NCI-H1092 (cell line): ENCODE data around the gene PTPRJ.
A peak's percentile ranks its signal among the peaks of the same experiment; 100 is the strongest.

Source experiments
- DNase-seq: peaks from one replicate; lab custom pipeline; 2025; lab: John Stamatoyannopoulos, UW

Gene PTPRJ

DNA sequence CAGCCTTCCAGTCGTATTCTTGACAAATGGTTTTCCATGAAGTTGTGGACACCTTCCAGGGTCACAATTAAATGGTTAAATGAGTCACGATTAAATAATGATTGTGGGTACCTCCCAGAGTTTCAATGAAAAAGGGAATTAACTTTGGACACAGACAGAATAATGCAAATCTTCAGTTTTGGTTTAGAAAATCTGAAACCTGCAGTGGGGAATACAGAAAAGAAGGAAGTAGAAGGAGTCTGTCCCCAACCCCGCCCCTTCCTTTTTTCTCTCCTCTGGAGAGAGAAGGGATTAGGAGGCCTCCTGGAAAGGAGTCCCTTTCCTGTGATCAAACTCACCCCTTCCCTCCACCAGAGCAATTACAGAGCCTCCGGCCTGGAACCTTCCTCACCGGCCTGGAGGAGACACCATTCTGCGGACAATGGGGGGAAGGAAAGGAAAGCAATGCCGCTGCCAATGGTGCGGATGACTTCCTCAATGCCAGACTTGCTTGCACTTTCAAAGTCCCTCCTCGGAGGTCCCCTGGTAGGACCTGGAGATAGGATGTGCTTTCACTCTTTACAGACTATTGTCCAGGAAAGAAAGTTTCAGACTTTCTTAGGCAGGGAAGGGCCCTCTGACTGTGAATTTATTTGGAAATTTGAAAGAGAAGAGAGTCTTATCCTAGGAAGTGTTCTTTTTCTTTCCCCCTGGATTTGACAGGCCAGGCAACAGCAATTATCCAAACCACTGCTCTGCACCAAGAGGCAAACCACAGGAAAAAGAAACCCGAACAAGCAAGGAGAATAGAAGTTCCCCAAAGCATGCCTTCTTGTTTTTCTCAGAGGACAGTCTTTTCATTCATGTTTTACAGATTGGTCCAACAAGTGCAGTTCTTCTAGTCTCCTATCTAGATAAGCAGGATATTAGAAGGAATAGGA, 86.8 kb downstream of the PTPRJ start:
- no peak for DNase-seq

DNA sequence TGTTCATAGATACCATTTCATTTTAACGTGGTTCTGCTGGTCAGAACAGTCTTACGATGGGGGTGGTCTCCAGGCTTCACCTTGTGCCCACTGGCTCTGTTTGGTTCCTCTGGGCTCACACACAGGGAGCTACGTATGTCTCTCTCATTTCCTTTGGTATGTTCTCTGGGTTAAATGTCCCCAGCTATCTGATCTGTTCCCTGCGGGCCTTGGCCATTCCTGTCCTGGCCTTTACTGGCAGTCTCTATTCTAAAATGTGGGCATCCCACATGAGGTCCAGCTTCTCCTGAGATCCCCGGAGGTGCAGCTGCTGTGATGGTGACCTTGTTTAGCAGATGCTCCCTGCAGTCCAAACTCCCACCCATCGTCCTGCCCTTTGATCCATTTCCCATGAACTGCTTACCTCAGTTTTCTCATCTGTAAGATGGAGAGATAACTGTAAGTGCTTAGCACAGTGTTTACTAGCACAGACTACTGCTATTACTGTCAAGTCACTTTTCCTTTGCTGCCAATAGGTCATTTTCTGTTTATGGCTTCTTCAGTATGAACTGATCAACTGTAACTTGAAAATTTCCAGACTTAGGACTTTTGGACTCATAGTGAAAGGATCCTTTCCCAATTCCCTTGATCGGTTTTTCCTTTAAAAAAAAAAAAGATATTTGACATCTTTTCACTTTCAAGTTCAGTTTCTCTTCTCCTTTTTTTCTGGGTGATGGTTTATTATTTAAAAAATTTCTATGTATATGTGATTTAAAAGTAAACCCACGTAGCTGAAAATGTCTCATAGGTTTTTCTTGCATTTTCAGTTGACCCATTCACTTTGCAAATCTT, 92.9 kb downstream of the PTPRJ start:
- DNase-seq, result no peak

DNA sequence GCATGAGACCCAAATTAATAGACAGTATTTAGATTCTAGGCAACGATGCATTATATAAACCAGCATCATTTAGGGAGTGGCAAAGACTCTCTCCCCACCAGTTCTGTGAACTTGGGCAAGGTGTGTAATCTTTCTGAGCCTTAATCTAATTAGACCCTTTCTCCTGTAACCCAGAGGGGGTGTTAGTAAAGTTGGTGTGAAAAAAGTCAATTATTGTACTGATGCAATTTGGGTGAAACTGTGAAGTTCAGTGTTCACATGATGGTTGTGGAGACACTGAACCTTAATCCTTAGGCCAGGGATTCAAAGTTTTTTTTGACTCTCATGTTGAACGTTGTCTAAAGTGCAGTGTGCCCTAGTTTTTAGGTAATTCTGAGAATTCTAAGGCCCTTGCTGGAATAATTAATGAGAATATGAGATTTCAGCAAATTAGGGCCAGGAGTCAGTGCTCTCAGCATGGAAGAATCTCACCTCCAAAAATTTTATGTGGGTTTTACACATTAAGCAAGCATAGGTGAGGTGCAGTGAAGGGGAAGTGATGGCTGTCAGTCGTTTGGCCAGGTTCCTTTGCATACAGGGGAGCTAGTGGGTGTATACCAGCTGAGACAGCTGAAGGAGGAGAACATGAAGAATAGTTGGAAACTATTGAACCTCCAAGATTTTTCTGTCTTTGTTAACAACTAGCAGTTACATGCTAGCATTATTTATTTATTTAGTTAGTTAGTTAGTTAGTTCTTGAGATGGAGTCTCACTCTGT, 94.2 kb downstream of the PTPRJ start:
- DNase-seq, result no peak

DNA sequence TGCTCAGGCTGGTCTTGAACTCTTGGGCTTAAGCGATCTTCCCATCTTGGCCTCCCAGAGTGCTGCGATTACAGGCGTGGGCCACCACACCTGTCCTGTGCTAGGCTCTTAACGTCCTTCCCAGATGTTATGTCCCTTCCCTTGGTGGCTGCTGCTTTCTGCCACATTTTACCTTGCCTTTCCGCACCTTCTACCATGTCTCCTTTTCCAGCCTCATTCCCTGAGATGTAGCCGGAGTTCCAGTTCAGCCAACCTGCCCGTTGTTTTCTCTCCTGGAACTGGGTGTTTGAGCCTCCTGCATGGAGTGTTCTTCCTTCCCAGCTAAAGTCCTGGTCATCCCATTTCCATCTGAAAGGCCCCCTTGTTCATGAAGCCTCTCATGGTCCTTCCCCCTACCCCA, 95.3 kb downstream of the PTPRJ start:
- DNase-seq, result no peak

DNA sequence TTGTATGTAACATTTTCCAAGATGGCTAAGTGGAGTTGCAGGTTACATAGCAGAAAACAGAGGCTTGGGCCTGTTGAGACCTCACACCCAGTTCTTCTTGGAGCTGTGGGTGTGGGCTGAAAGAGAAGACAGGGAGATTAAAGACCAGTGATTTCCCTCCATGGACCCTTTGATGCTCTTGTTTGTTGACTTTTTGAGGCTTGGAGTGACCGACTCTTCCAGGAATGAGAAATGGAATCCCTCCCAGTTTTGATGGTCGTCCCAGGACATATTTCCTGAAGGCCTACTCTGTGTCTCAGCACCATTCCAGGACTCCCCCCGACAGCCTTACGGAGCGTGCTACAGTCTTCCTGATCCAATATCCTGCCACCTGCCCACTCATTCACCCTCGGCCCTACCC, 96.9 kb downstream of the PTPRJ start:
- no peak for DNase-seq

DNA sequence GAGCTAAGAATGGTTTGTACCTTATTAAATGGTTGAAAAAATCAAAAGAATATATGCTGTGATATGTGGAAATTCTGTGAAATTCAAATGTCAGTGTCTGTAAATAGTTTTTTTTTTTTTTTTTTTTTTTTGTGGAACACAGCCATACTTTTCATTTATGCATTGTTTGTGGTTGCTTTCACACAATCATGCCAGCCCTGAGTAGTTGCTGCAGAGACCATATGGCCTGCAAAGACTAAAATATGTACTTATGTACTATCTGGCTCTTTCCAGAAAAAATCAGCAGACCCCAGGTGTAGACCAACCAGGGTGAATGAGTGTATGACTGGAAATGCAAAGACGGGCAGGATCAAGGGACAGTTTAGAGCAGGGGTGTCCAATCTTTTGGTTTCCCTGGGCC, 98.3 kb downstream of the PTPRJ start:
- DNase-seq, result no peak

DNA sequence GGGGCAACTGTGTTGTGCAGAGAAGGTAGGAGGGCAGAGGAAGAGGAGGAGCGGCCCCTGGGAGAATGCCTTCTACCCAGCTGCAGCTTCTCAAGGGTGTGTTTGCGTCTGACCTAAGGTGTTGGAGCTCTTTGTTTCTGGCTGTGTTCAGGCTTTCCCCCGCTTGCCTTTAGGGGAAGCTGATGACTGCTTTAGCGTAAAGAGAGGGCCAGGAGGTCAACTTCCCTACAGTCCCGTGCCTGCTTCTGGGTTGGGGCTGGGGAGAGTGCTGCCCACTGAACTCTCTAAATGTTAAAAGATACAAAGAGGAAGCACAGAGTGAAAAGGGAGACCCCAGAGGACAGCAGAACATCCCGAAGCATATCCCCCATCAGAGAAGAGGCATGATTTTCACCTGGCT, 99.2 kb downstream of the PTPRJ start:
- DNase-seq, result no peak

DNA sequence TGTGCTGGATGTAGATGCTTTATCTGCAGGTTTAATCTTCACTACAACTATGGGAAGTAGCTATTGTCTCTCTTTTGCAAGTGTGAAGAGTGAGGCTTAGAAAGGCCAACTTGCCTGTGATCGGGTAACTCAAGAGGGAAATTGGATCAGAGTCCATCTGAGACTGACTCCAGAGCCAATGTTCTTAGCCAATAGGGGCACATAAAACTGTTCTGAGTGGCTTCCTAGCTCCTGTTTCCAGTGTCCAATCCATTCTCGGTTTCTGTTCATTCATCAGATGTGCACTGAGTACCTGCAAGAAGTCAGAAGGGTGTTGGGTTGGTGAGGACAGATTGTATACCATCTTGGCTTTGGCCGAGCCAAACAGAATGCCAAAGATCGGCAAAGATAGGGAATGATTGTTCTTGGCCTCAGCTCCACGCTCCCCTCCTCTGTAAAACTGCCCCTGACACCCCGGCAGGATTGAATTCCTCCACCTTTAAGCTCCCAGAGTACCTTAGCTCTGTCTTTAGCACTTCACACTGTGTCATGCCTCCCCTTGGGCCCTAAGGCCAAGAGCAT, 100.0 kb downstream of the PTPRJ start:
- DNase-seq, result no peak

DNA sequence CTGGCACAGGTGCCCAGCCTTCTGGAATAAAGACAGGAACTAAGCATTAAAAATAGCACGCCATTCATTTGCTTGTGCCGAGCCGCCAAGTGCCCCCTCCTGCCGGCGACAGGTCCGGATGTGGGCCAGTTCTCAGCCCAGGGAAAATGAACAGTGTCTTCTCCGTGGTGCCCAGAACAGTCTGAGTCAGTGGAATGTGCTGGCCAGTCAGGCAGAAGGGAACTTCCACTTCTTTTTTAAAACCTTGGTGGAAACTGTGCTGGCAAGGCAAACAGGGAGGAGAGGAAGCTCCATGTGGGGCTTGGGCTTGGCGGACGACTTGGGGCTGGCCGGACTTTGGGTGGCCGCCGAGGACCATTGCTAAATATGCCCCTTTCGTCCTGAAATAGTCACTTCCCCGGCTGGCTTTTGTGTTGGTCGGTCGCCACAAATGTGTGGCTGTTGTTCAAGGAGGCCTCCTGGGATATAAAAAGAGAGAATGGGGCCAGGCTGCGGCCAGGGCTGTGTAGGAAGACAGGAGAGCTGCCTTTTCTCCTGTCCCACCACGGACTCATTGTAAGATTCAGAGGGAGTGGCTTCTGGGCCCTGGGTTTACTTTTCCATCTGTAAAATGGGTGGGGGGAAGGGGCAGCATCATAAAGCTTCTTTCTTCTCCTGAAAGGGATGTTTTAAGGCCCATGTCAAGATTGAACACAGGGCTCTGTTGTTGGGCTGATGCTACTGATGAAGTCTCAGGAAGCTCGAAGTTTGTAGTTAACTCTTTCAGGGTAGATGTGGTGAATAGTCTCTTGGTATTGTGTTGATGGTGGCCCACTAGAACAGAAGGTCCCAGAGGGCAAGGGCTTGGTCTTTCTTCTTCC, 101.0 kb downstream of the PTPRJ start:
- DNase-seq, result no peak

DNA sequence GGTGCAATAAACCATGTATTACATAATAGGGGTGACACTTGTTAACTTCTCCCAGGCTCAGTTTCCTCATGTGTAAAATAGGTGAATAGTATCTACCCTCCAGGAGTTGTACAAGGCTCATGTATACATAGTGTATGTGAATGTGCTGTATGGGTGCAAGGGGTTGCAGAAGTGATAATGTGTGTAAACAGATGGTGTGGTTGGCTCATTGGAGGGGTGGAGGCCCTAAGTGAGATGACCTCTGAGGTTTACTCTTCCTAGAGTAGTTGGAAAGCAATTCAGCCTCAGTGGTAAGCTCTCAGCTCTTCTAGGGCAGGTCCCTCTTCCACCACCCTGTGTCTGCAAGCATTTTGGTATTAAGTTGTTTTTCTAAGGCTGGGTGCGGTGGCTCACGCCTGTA, 102.4 kb downstream of the PTPRJ start:
- DNase-seq, result no peak

DNA sequence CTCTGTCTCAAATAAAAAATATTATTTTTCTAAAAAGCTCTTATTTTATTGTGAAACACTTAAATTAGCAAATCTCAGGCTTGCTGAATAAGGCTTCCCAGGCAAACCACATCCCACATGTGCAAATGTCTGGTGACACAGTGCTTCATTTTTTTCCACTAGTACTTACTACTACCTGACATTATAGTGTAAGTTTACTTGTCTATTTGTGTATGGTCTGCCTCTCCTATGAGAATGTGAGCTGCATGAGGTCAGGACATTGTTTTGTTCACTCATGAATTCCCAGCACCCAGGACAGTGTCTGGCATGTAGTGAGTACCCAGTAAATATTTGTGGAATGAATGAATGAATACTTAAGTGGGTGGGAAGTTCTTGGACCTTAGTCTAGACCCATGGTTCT, 103.1 kb downstream of the PTPRJ start:
- DNase-seq, result no peak

DNA sequence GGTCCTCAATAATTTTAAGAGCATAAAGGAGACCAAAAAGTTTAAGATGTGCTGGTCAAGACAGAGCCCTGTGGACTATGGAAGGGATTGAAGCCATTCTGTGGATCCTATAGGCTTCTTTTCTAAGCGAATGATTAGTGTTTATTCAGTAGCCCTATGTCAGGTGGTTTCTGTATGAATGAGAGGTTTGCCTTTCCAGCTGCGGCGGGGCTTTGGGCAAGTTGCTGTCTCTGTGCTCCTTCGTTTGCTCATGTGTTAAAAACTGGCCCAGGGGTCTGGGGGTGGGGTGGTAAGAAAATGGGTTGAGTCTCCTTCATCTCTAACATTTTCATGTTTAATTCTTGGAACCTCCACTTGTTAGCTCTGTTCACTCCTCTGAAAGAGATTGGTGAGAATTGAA, 105.3 kb downstream of the PTPRJ start:
- DNase-seq, result no peak

DNA sequence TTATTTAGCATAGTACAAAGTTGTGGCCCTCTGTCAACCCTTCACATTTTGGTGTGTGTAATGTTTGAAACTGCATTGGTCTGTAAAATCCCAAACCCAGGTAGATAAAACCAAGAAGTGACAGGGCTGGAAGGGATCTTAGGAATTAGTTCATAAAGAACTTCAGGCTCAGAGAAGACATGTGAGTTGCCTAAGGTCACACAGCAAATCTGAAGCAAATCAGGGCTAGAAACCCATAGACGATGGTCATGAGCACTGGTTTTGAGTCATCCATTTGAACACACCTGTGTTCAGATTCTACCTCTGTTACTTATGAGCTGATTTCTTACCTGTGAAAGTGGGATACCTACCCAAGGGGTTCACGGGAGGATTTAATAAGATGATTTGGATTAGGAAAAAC, 107.1 kb downstream of the PTPRJ start:
- DNase-seq, result no peak

DNA sequence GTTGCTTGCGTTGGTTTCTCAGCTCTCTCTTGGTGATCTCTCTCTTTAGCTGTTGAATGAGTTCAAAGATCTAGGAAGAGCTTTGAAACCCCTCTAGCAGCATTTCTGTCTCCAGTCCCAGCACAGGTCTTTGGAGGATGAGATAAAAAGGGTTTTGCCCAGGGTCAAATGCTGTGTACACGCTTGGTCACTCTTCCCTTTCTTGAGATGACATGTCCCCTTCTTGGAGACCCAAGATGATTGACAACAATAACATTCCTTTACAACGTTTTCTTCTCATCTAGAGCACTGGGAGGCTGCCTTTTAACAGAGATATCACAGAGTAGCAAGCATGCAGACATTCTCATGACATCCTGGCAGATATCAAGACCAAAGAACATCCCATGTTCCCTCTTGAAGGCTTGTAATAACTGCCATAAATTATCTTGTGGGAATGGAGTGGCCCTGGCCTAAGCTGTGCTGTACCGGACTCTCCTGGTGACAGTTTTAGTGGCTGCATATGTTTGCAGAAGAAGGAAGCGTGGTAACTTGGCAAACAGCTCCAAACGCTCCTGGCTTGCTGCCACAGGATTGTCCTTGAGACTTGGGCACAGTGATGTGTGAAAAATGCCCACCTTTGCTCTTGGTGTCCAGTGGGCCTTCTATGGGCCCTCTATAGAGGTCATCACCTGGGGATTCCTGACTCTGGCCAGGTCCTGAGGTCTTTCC, 107.8 kb downstream of the PTPRJ start:
- peak; percentile 91 for DNase-seq

DNA sequence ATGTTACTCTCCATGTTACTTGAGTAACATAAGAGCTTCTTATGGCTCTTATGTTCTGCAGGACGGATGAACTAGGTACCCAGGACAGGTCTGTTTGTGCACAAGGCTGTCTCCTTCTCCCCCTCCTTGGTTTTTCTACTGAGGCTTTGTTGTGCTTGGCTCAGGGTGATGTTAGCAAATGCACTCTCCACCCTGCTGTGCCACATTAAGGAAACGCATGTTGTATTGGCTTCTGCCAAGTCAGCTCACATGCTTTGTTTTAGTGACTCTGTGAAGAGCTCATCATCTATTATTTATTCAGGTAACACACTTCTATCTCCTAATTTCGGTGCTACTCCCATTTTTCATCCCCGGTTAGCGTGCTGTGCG, 108.3 kb downstream of the PTPRJ start:
- DNase-seq, result peak; percentile 94

DNA sequence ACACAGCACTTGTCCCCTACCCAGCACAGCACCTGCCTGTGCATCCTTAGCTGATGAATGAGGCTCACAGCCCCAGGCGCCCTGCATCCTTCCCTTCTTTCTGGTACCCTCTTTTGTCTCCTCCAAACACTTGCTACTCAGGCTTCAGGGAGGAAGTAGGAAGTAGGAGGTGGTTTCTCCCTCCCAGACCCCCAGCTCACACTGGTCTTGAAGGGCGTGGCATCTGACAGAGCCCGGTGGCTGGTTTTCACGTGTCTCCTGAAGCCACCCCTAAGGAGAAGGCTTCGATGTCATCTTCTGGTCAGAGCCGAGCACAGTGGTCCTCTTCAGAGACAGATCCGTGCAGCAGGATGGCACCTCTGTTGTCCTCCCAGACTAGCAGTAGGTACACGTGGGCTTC, 109.8 kb downstream of the PTPRJ start:
- no peak for DNase-seq

DNA sequence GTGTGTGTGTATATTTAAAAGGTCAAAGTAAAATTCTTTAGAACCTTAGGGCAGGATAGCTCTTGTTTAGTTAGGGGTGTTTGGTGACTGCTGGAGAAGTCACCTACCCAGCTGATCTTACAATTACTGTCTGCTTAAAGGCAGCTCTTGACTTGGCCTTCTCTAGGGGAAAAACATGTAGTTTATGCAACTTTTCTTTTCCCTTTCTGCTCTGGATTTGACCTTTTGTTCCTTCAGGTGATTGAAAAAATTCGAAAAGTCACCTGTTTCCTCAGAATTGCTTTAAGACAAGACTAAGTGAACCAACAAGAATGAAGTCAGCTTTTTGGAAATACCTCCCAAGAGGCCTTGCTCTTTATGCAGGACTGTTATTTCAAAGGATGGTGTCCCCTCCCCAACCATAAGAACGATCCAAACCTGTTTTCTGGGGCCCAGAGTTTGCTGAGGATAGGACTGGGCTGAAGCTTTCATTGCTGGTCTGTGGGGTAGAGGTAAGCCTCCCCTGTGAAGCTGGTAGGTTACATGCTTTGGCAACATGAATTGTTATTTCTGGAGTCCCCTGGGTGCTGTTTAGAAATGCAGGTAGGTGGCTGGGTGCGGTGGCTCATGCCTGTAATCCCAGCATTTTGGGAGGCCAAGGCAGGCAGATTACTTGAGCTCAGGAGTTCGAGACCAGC, 111.2 kb downstream of the PTPRJ start:
- no peak for DNase-seq

DNA sequence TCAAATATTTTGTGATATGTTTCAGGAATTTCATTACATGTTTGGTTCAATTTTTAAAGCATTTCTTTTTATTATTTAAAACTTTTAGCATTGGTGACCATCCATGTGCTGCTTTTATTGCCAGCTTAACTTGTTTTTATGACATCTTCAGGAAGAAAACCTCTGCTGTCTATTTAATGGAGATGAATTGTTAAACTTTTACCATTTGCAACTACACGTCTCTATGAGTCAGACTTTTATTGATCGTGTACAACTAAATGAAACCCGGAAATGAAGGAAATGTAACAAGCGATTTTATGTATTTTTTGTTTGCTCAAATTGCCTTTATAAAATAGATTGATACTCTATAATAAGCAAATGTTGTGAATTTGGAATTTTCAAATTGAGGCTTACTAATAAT, 113.0 kb downstream of the PTPRJ start:
- no peak for DNase-seq

DNA sequence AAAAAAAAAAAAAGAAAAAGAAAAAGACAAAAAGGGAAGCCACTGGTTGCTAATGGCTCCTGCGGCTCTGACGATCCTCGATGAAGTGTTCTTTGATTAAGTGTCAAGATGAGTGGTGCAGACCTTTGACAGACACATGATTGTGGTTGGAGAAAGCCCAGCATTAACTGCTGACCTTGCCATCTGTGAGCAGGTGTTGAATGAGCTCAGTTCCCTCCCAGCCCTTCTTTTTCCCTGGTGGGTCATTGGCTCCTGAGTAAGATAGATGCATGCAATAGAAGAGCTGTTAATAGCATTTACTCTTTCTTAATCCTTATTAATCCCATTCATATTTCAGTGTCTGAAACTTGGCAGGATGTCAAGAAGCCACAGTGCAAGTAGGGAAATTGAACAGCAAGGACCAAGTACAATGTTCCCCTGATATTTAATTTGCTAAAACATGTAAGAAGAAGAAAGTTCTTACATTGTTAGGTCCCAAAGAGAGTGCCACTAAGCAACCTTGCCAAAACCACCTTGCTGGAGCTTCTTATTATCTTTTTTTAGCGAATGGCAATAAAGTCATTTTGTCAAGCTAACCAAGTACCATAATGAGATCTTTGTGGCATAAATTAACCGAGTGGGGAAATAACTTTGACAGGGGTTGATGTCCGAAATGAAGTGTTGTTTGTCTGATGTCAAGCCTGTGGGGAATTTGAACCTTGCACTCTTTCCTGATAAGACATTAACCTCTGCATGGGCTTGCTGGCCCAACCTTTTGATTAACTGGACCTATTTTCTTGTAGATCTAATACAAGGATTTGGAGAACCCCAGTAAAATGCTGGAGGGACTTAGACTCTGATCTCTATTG, 113.7 kb downstream of the PTPRJ start:
- DNase-seq, result peak; percentile 76
